GM13977 (cell line): ENCODE results near the gene DHH.

Experiments
- DNase-seq: peaks from one replicate; pipeline ENCODE4 v3.0.0; 2012; ENCODE audit warnings: low spot score
- CTCF ChIP-seq: IDR thresholded peaks from 2 replicates; pipeline ENCODE4 v1.5.1; 2012; ENCODE audit warnings: mild to moderate bottlenecking, control low read depth; ENCODE audit not compliant: insufficient read depth; ENCODE audit errors: extremely low read depth, missing control alignments
- in situ Hi-C: fragments of 300-500 bp; cut with MboI; formaldehyde crosslinking; loops from one replicate; pipeline ENCODE4 v1.12.0; 2022; ENCODE audit warnings: low sequenced_read_pairs, low pct_unique_long_range_greater_than_20kb, mixed read lengths, inconsistent platforms; ENCODE audit not compliant: unreplicated experiment

The DHH gene

GRCh38 chr12:49038291-49038955 is 56.2 kb downstream of the DHH start:
- DNase-seq: no peak
- no peak for TF ChIP-seq CTCF
- in situ Hi-C loops: no loop called here

- no peak for DNase-seq
- no peak for TF ChIP-seq CTCF
- in situ Hi-C loops: no loop called here
These were observed 56.7 kb downstream of the DHH start for GRCh38 chr12:49037947-49038237.

- in situ Hi-C loops: no loop called here
- no peak for TF ChIP-seq CTCF
These were observed 57.3 kb downstream of the DHH start for GRCh38 chr12:49037111-49037946.

More at GRCh38 chr12:49037111-49037946, 57.3 kb downstream of the DHH start:
- no peak for DNase-seq
